ENCODE results near the gene PCSK1. TPM values are rescaled to one million over a fixed set of nuclear protein-coding genes. Genes with fewer than 3 reads are reported as not detected.

PCSK1 gene
- total and polyA plus RNA-seq, 3 experiments from 2014 or later: not detected

- no peak overlapping the region for H3K4me3 ChIP-seq (ENCODE audit: low read length)
- no peak overlapping the region for H3K4me3 Mint-ChIP-seq
- no peaks in the 10 kb centered on the region for H3K9me3 Mint-ChIP-seq
- H3K9me3 ChIP-seq (ENCODE audit: low read length): no peaks in the 10 kb centered on the region
- CTCF ChIA-PET: interaction anchor here (0.9 kb wide), 1 partner anchor 25 kb away, joined by 3 read pairs; no protein-coding TSS in a partner anchor
- no peaks in the 10 kb centered on the region for H3K27me3 ChIP-seq (ENCODE audit: insufficient read depth, low read length, poor library complexity, severe bottlenecking)
- no peaks in the 10 kb centered on the region for H3K36me3 Mint-ChIP-seq
- POLR2A ChIA-PET: no interaction called here
- no peaks in the 10 kb centered on the region for H3K36me3 ChIP-seq (ENCODE audit: insufficient read depth, low read length)
- no peaks in the 10 kb centered on the region for H3K4me1 Mint-ChIP-seq
- H3K27ac ChIP-seq (ENCODE audit: low read depth, low read length): no peak overlapping the region
- no peak for DNase-seq
- no peak overlapping the region for H3K27ac Mint-ChIP-seq
- no peaks in the 10 kb centered on the region for H3K4me1 ChIP-seq (ENCODE audit: insufficient read depth, low read length)
- H3K27me3 Mint-ChIP-seq: peaks cover 2 to 38% of the 10 kb centered on the region in 2 donors
These were observed 17.2 kb downstream of the PCSK1 start for GRCh38 chr5:96415897-96416296.

- POLR2A ChIA-PET: no interaction called here
- peaks cover 2% of the 10 kb centered on the region for H3K27me3 ChIP-seq (ENCODE audit: insufficient read depth, low read length, poor library complexity, severe bottlenecking)
- no peaks in the 10 kb centered on the region for H3K36me3 Mint-ChIP-seq
- peaks cover 0 to 31% of the 10 kb centered on the region in 2 donors for H3K27me3 Mint-ChIP-seq
- H3K27ac Mint-ChIP-seq: no peak overlapping the region
- no peak overlapping the region for H3K27ac ChIP-seq (ENCODE audit: low read depth, low read length)
- no peak for DNase-seq
- no peak overlapping the region for H3K4me3 Mint-ChIP-seq
- no peaks in the 10 kb centered on the region for H3K4me1 Mint-ChIP-seq
- H3K4me3 ChIP-seq (ENCODE audit: low read length): no peak overlapping the region
- H3K9me3 ChIP-seq (ENCODE audit: low read length): no peaks in the 10 kb centered on the region
- no peaks in the 10 kb centered on the region for H3K9me3 Mint-ChIP-seq
- H3K4me1 ChIP-seq (ENCODE audit: insufficient read depth, low read length): no peaks in the 10 kb centered on the region
- CTCF ChIA-PET: no interaction called here
- no peaks in the 10 kb centered on the region for H3K36me3 ChIP-seq (ENCODE audit: insufficient read depth, low read length)
These were observed 20.1 kb downstream of the PCSK1 start for GRCh38 chr5:96412868-96413449.

- Mint-ChIP-seq H3K27me3 (peaks cover 0 to 24% of the 10 kb centered on the region in 2 donors), H3K4me3 (no peak overlapping the region), H3K27ac (peak overlapping the region in 1 of 8 donors; percentile 42), H3K4me1 (no peaks in the 10 kb centered on the region), H3K36me3 (no peaks in the 10 kb centered on the region), H3K9me3 (no peaks in the 10 kb centered on the region)
- no peaks in the 10 kb centered on the region for H3K9me3 ChIP-seq (ENCODE audit: low read length)
- ChIA-PET POLR2A (no interaction called here), CTCF (interaction anchor here (0.5 kb wide), 1 partner anchor 521 kb away, joined by 3 read pairs; no protein-coding TSS in a partner anchor)
- no peak for DNase-seq
- H3K27ac ChIP-seq (ENCODE audit: low read depth, low read length): no peak overlapping the region
- H3K4me1 ChIP-seq (ENCODE audit: insufficient read depth, low read length): no peaks in the 10 kb centered on the region
- peaks cover 2% of the 10 kb centered on the region for H3K27me3 ChIP-seq (ENCODE audit: insufficient read depth, low read length, poor library complexity, severe bottlenecking)
- H3K36me3 ChIP-seq (ENCODE audit: insufficient read depth, low read length): no peaks in the 10 kb centered on the region
- no peak overlapping the region for H3K4me3 ChIP-seq (ENCODE audit: low read length)
These were observed 23.0 kb downstream of the PCSK1 start for GRCh38 chr5:96410013-96410412.

GRCh38 chr5:96408841-96409538, 24.1 kb downstream of the PCSK1 start:
- ChIA-PET CTCF (no interaction called here), POLR2A (no interaction called here)
- no peaks in the 10 kb centered on the region for H3K9me3 ChIP-seq (ENCODE audit: low read length)
- H3K27ac ChIP-seq (ENCODE audit: low read depth, low read length): no peak overlapping the region
- no peaks in the 10 kb centered on the region for H3K4me1 ChIP-seq (ENCODE audit: insufficient read depth, low read length)
- no peak overlapping the region for H3K27ac Mint-ChIP-seq
- H3K4me3 ChIP-seq (ENCODE audit: low read length): no peak overlapping the region
- H3K27me3 ChIP-seq (ENCODE audit: insufficient read depth, low read length, poor library complexity, severe bottlenecking): peaks cover 2% of the 10 kb centered on the region
- no peaks in the 10 kb centered on the region for H3K4me1 Mint-ChIP-seq
- H3K9me3 Mint-ChIP-seq: no peaks in the 10 kb centered on the region
- no peaks in the 10 kb centered on the region for H3K36me3 Mint-ChIP-seq
- H3K36me3 ChIP-seq (ENCODE audit: insufficient read depth, low read length): no peaks in the 10 kb centered on the region
- H3K4me3 Mint-ChIP-seq: no peak overlapping the region
- DNase-seq: no peak
- peaks cover 0 to 18% of the 10 kb centered on the region in 2 donors for H3K27me3 Mint-ChIP-seq

GRCh38 chr5:96408210-96408777, 24.8 kb downstream of the PCSK1 start:
- Histone ChIP-seq H3K9me3 (ENCODE audit: low read length) (no peaks in the 10 kb centered on the region), H3K27ac (ENCODE audit: low read depth, low read length) (no peak overlapping the region), H3K36me3 (ENCODE audit: insufficient read depth, low read length) (no peaks in the 10 kb centered on the region), H3K4me1 (ENCODE audit: insufficient read depth, low read length) (no peaks in the 10 kb centered on the region), H3K4me3 (ENCODE audit: low read length) (no peak overlapping the region), H3K27me3 (ENCODE audit: insufficient read depth, low read length, poor library complexity, severe bottlenecking) (peaks cover 2% of the 10 kb centered on the region)
- ChIA-PET CTCF (no interaction called here), POLR2A (no interaction called here)
- Mint-ChIP-seq H3K27ac (no peak overlapping the region), H3K27me3 (peaks cover 0 to 18% of the 10 kb centered on the region in 2 donors), H3K9me3 (no peaks in the 10 kb centered on the region), H3K36me3 (no peaks in the 10 kb centered on the region), H3K4me1 (no peaks in the 10 kb centered on the region), H3K4me3 (no peak overlapping the region)
- DNase-seq: no peak

GRCh38 chr5:96407436-96407835, 25.6 kb downstream of the PCSK1 start:
- no peaks in the 10 kb centered on the region for H3K4me1 ChIP-seq (ENCODE audit: insufficient read depth, low read length)
- no peaks in the 10 kb centered on the region for H3K36me3 ChIP-seq (ENCODE audit: insufficient read depth, low read length)
- Mint-ChIP-seq H3K4me3 (no peak overlapping the region), H3K4me1 (no peaks in the 10 kb centered on the region), H3K27me3 (peaks cover 1 to 15% of the 10 kb centered on the region in 2 donors), H3K27ac (no peak overlapping the region), H3K36me3 (no peaks in the 10 kb centered on the region), H3K9me3 (no peaks in the 10 kb centered on the region)
- ChIA-PET CTCF (no interaction called here), POLR2A (no interaction called here)
- no peak overlapping the region for H3K27ac ChIP-seq (ENCODE audit: low read depth, low read length)
- H3K4me3 ChIP-seq (ENCODE audit: low read length): no peak overlapping the region
- H3K9me3 ChIP-seq (ENCODE audit: low read length): no peaks in the 10 kb centered on the region
- peaks cover 2% of the 10 kb centered on the region for H3K27me3 ChIP-seq (ENCODE audit: insufficient read depth, low read length, poor library complexity, severe bottlenecking)
- DNase-seq: no peak

- Histone ChIP-seq H3K4me1 (ENCODE audit: insufficient read depth, low read length) (no peaks in the 10 kb centered on the region), H3K4me3 (ENCODE audit: low read length) (no peak overlapping the region), H3K9me3 (ENCODE audit: low read length) (no peaks in the 10 kb centered on the region), H3K27ac (ENCODE audit: low read depth, low read length) (no peak overlapping the region), H3K36me3 (ENCODE audit: insufficient read depth, low read length) (no peaks in the 10 kb centered on the region), H3K27me3 (ENCODE audit: insufficient read depth, low read length, poor library complexity, severe bottlenecking) (peaks cover 2% of the 10 kb centered on the region)
- Mint-ChIP-seq H3K9me3 (no peaks in the 10 kb centered on the region), H3K4me1 (no peaks in the 10 kb centered on the region), H3K27ac (no peak overlapping the region), H3K36me3 (no peaks in the 10 kb centered on the region), H3K4me3 (no peak overlapping the region), H3K27me3 (peaks cover 0 to 1% of the 10 kb centered on the region in 2 donors)
- CTCF ChIA-PET: no interaction called here
- DNase-seq: no peak
- POLR2A ChIA-PET: no interaction called here
These were observed 28.7 kb downstream of the PCSK1 start for GRCh38 chr5:96404191-96404867.

GRCh38 chr5:96402500-96402899, 30.5 kb downstream of the PCSK1 start:
- no peaks in the 10 kb centered on the region for H3K27me3 ChIP-seq (ENCODE audit: insufficient read depth, low read length, poor library complexity, severe bottlenecking)
- H3K36me3 Mint-ChIP-seq: no peaks in the 10 kb centered on the region
- no peak overlapping the region for H3K27ac Mint-ChIP-seq
- no peaks in the 10 kb centered on the region for H3K36me3 ChIP-seq (ENCODE audit: insufficient read depth, low read length)
- CTCF ChIA-PET: no interaction called here
- H3K9me3 Mint-ChIP-seq: no peaks in the 10 kb centered on the region
- H3K4me3 Mint-ChIP-seq: no peak overlapping the region
- H3K4me1 ChIP-seq (ENCODE audit: insufficient read depth, low read length): no peaks in the 10 kb centered on the region
- peaks cover 0 to 1% of the 10 kb centered on the region in 2 donors for H3K27me3 Mint-ChIP-seq
- DNase-seq: no peak
- H3K9me3 ChIP-seq (ENCODE audit: low read length): no peaks in the 10 kb centered on the region
- POLR2A ChIA-PET: no interaction called here
- H3K4me3 ChIP-seq (ENCODE audit: low read length): no peak overlapping the region
- H3K4me1 Mint-ChIP-seq: no peaks in the 10 kb centered on the region
- H3K27ac ChIP-seq (ENCODE audit: low read depth, low read length): no peak overlapping the region

Data from CD8-positive, alpha-beta memory T cell (primary cell).